HepG2 (cell line): ENCODE measurements around the gene DAZL. TPM values are rescaled to one million over a fixed set of nuclear protein-coding genes. Genes with fewer than 3 reads are reported as not detected.

Source experiments
- ATAC-seq: fragments of 200-7000 bp; cut with Tn5 transposase; 3 replicates; pipeline ENCODE4 v1.9.1; 2020; ENCODE audit warnings: mild to moderate bottlenecking, moderate library complexity
- BruUV-seq: library from RNA; stranded (reverse); fragments of 400-500 nt; replicated peaks from 2 replicates; lab custom pipeline; 2021; lab: Mats Ljungman, UMichigan
- CTCF ChIA-PET: fragments of 300-600 bp; formaldehyde crosslinking; extraction: SDS; loops from one replicate; lab custom pipeline; 2021; ENCODE audit warnings: low total read pairs, inconsistent platforms, low intra/inter-chr PET ratio; lab: Yijun Ruan, JAX
- POLR2A ChIA-PET: fragments of 350-600 bp; sonication (Branson Sonifier 250); formaldehyde crosslinking; loops from one replicate; lab custom pipeline; 2020; ENCODE audit warnings: antibody characterized with exemption, inconsistent platforms; lab: Yijun Ruan, JAX
- DNase-seq: peaks from one replicate; pipeline ENCODE4 v3.0.0-alpha.2; 2015; ENCODE audit warnings: low spot score
- FAIRE-seq: peaks from 3 replicates; lab custom pipeline; 2011; peaks lifted over from hg19 to GRCh38; lab: Jason Lieb, UNC
- H2AFZ ChIP-seq: one replicate; pipeline ENCODE4 v1.6.1; 2011; ENCODE audit warnings: low read length, inconsistent platforms
- H3K27ac ChIP-seq: fragments of 300-600 bp; 3 replicates; pipeline ENCODE4 v1.8.0; 2011; ENCODE audit warnings: mixed run types, mild to moderate bottlenecking, mixed read lengths, low read length, inconsistent platforms; ENCODE audit not compliant: insufficient read depth; ENCODE audit errors: extremely low read length
- H3K27me3 ChIP-seq, 2 experiments: fragments of 200-600 bp in 1 of 2; 2 replicates in 1 of 2; 3 replicates in 1 of 2; pipeline versions ENCODE4 v1.6.0 to v1.8.0; 2011; ENCODE audit warnings: low read length in 2 of 2, mild to moderate bottlenecking in 2 of 2, moderate library complexity in 2 of 2, inconsistent platforms in 1 of 2; ENCODE audit not compliant: insufficient read depth in 2 of 2, control insufficient read depth in 1 of 2
- H3K36me3 ChIP-seq, 2 experiments: fragments of 200-600 bp in 1 of 2; replicated peaks in 1 of 2; 2 replicates in 1 of 2; 3 replicates in 1 of 2; pipeline versions ENCODE4 v1.5.1 to v1.8.0; 2011; ENCODE audit warnings: low read length in 2 of 2, inconsistent platforms in 1 of 2; ENCODE audit not compliant: insufficient read depth in 2 of 2, control insufficient read depth in 1 of 2
- H3K4me1 ChIP-seq: 2 replicates; pipeline ENCODE4 v1.5.1; 2012; ENCODE audit warnings: low read length, inconsistent platforms; ENCODE audit not compliant: insufficient read depth
- H3K4me2 ChIP-seq: 2 replicates; pipeline ENCODE4 v1.6.0; 2011; ENCODE audit warnings: low read depth, low read length, inconsistent platforms
- H3K4me3 ChIP-seq, 3 experiments: fragments of 200-600 bp in 1 of 3; sonication (generic), shearing (Covaris generic) in 1 of 3; replicated peaks in 1 of 3; 2 replicates each; pipeline ENCODE4 v1.5.1; 2011 to 2016; ENCODE audit warnings: low read length in 3 of 3, inconsistent platforms in 2 of 3, low read depth in 2 of 3, mild to moderate bottlenecking in 2 of 3, control low read depth in 1 of 3, mixed read lengths in 1 of 3; ENCODE audit not compliant: insufficient read depth in 1 of 3
- H3K79me2 ChIP-seq: one replicate; pipeline ENCODE4 v1.6.1; 2011; ENCODE audit warnings: low read length, inconsistent platforms; ENCODE audit not compliant: insufficient read depth
- H3K9ac ChIP-seq: 2 replicates; pipeline ENCODE4 v1.6.0; 2011; ENCODE audit warnings: mild to moderate bottlenecking, low read depth, low read length, inconsistent platforms; ENCODE audit not compliant: insufficient read depth
- H3K9me3 ChIP-seq: 2 replicates; pipeline ENCODE4 v1.5.1; 2012; ENCODE audit warnings: mild to moderate bottlenecking, low read length
- H4K20me1 ChIP-seq: 2 replicates; pipeline ENCODE4 v1.6.0; 2011; ENCODE audit warnings: inconsistent platforms, mild to moderate bottlenecking, low read length, moderate library complexity; ENCODE audit not compliant: insufficient read depth
- FOXK2 ChIP-seq: fragments of 450-650 bp; IDR thresholded peaks from 2 replicates; pipeline ENCODE4 v1.6.1; 2016
- KDM1A ChIP-seq: IDR thresholded peaks from 2 replicates; pipeline ENCODE4 v1.6.1; 2016; ENCODE audit warnings: missing compliant biosample characterization
- MAFG ChIP-seq: sonication (generic); formaldehyde crosslinking; IDR thresholded peaks from 2 replicates; pipeline ENCODE4 v1.5.1; 2020; ENCODE audit warnings: mild to moderate bottlenecking, missing genetic modification reagents
- MAFK ChIP-seq, 2 experiments: IDR thresholded peaks in 1 of 2; conservative IDR thresholded peaks in 1 of 2; 2 replicates each; pipeline ENCODE4 v1.6.1; 2011; ENCODE audit warnings: improper control_type of control experiment in 2 of 2, low read length in 2 of 2
- SETDB1 ChIP-seq: sonication (generic); formaldehyde crosslinking; IDR thresholded peaks from 2 replicates; pipeline ENCODE4 v1.5.1; 2020; ENCODE audit warnings: missing genetic modification reagents, mild to moderate bottlenecking, borderline replicate concordance
- ZKSCAN1 ChIP-seq: fragments of 150-350 bp; IDR thresholded peaks from 2 replicates; pipeline ENCODE4 v1.6.1; 2014; ENCODE audit warnings: low read length
- ZNF614 ChIP-seq: IDR thresholded peaks from 2 replicates; pipeline ENCODE4 v1.6.1; 2018; ENCODE audit warnings: missing biosample characterization, missing genetic modification reagents, inconsistent platforms, borderline replicate concordance
- WGBS: methylation state at CpG from one replicate; pipeline ENCODE4 v1.1.6; 2017; ENCODE audit warnings: low lambda C conversion rate; 5-methylcytosine and 5-hydroxymethylcytosine counted together
- in situ Hi-C: cut with HindIII; loops from 2 replicates; pipeline ENCODE4 v1.10.0; 2017; ENCODE audit warnings: low pct_unique_long_range_greater_than_20kb; ENCODE audit not compliant: extremely low pct_ligation_motif_present
- intact Hi-C: fragments of 100-400 bp; cut with micrococcal nuclease; formaldehyde crosslinking; loops from one replicate; pipeline ENCODE4 v1.10.0; 2022; ENCODE audit not compliant: unreplicated experiment
- polyA plus RNA-seq, 8 experiments: library from polyadenylated mRNA; depleted of rRNA in 3 of 8; stranded (reverse) in 7 of 8; unstranded in 1 of 8; fragments of >200 nt; fragmentation: Illumina TruSeq in 4 of 8; extraction: Trizol in 4 of 8; gene quantifications; 2 replicates each; pipeline versions ENCODE4 v1.2.1 to v1.2.3, GENCODE V29; 2011 to 2016; ENCODE audit warnings: low read depth in 4 of 8, missing spikeins in 1 of 8, mixed read lengths in 1 of 8; ENCODE audit not compliant: insufficient read depth in 1 of 8
- total RNA-seq, 5 experiments: library from RNA; depleted of rRNA; stranded (reverse); fragments of >200 nt; fragmentation: Illumina TruSeq; extraction: Trizol; gene quantifications; 2 replicates each; pipeline ENCODE4 v1.2.3, GENCODE V29; 2016; ENCODE audit warnings: low read depth in 1 of 5
- TF ChIP-seq, protein P1 (sequence below): sonication (generic); formaldehyde crosslinking; IDR thresholded peaks from 2 replicates; pipeline ENCODE4 v1.5.1; 2020; ENCODE audit warnings: mild to moderate bottlenecking, missing genetic modification reagents, borderline replicate concordance
- TF ChIP-seq, protein P2 (sequence below): sonication (generic); formaldehyde crosslinking; IDR thresholded peaks from 2 replicates; pipeline ENCODE4 v1.5.0; 2020; ENCODE audit warnings: missing genetic modification reagents, mild to moderate bottlenecking, borderline replicate concordance

DAZL gene
- total and polyA plus RNA-seq, 2 of the 13 experiments (the other 11 are each of a cell fraction or from before 2014, with no cell fraction given): not detected

DNA sequence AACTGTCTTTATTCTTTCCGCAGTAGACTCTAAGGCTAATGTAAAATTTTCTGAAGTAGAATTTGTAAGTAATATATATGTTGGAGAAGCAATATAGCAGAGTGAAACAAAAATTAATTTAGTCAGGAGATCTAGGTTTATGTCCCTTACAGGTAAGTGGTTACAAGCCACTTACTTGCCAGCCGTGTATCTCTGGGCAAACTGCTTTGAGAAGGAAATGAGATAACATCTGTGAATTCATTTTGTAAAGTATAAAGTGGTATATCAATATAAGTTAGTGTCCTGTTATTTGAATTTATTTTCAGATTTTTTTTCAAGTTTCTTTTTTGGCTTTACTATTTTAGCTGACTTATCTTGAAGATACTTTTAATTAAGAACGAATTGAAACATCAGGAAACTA lies 5.5 kb downstream of the DAZL start:
- CTCF ChIA-PET: no interaction called here
- Histone ChIP-seq H4K20me1 (no peaks in the 10 kb centered on the region), H3K27me3 (no peaks in the 10 kb centered on the region), H2AFZ (no peak overlapping the region), H3K4me3 (no peak overlapping the region), H3K4me2 (no peak overlapping the region), H3K4me1 (no peaks in the 10 kb centered on the region), H3K9ac (no peak overlapping the region), H3K9me3 (no peaks in the 10 kb centered on the region), H3K79me2 (no peaks in the 10 kb centered on the region), H3K36me3 (no peaks in the 10 kb centered on the region), H3K27ac (no peak overlapping the region)
- TF ChIP-seq MAFG (CRISPR knock-in tag) (no peak), KDM1A (no peak), ZKSCAN1 (no peak), ZNF614 (no peak), SETDB1 (CRISPR knock-in tag) (no peak), FOXK2 (no peak), MAFK (conservative IDR thresholded peaks at IDR 0.05 in 1 of 2, IDR thresholded peaks at IDR 0.05 in 1 of 2; ENCODE audit: low read length in 2 of 2) (no peak)
- TF ChIP-seq, protein P1, sequence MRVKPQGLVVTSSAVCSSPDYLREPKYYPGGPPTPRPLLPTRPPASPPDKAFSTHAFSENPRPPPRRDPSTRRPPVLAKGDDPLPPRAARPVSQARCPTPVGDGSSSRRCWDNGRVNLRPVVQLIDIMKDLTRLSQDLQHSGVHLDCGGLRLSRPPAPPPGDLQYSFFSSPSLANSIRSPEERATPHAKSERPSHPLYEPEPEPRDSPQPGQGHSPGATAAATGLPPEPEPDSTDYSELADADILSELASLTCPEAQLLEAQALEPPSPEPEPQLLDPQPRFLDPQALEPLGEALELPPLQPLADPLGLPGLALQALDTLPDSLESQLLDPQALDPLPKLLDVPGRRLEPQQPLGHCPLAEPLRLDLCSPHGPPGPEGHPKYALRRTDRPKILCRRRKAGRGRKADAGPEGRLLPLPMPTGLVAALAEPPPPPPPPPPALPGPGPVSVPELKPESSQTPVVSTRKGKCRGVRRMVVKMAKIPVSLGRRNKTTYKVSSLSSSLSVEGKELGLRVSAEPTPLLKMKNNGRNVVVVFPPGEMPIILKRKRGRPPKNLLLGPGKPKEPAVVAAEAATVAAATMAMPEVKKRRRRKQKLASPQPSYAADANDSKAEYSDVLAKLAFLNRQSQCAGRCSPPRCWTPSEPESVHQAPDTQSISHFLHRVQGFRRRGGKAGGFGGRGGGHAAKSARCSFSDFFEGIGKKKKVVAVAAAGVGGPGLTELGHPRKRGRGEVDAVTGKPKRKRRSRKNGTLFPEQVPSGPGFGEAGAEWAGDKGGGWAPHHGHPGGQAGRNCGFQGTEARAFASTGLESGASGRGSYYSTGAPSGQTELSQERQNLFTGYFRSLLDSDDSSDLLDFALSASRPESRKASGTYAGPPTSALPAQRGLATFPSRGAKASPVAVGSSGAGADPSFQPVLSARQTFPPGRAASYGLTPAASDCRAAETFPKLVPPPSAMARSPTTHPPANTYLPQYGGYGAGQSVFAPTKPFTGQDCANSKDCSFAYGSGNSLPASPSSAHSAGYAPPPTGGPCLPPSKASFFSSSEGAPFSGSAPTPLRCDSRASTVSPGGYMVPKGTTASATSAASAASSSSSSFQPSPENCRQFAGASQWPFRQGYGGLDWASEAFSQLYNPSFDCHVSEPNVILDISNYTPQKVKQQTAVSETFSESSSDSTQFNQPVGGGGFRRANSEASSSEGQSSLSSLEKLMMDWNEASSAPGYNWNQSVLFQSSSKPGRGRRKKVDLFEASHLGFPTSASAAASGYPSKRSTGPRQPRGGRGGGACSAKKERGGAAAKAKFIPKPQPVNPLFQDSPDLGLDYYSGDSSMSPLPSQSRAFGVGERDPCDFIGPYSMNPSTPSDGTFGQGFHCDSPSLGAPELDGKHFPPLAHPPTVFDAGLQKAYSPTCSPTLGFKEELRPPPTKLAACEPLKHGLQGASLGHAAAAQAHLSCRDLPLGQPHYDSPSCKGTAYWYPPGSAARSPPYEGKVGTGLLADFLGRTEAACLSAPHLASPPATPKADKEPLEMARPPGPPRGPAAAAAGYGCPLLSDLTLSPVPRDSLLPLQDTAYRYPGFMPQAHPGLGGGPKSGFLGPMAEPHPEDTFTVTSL: no peak
- TF ChIP-seq, protein P2, sequence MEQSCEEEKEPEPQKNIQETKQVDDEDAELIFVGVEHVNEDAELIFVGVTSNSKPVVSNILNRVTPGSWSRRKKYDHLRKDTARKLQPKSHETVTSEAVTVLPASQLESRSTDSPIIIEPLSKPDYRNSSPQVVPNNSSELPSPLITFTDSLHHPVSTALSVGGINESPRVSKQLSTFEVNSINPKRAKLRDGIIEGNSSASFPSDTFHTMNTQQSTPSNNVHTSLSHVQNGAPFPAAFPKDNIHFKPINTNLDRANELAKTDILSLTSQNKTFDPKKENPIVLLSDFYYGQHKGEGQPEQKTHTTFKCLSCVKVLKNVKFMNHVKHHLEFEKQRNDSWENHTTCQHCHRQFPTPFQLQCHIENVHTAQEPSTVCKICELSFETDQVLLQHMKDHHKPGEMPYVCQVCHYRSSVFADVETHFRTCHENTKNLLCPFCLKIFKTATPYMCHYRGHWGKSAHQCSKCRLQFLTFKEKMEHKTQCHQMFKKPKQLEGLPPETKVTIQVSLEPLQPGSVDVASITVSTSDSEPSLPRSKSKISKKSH (CRISPR knock-in tag): no peak
- ATAC-seq (no peak), FAIRE-seq (no peak), DNase-seq (no peak)
- BruUV-seq: no TSS peak
- POLR2A ChIA-PET: no interaction called here
- intact Hi-C loops (loop anchor here (5.0 kb wide), 1 partner anchor 1243 kb away; no protein-coding TSS in a partner anchor), in situ Hi-C loops (loop anchor here (5.0 to 25.0 kb wide), 4 partner anchors 438 to 1238 kb away; no protein-coding TSS in a partner anchor)
- WGBS: 2% methylated on average over 3 of the region's 3 CpGs
